Astrocyte of the cerebellum (primary cell): ENCODE measurements around the gene HASPIN.
A peak's percentile ranks its signal among the peaks of the same experiment; 100 is the strongest.

Source experiments
- DNase-seq: peaks from one replicate; pipeline ENCODE4 v3.0.0-alpha.2; 2011; ENCODE audit warnings: low read depth
- H3K4me3 ChIP-seq: 2 replicates; pipeline ENCODE4 v1.5.1; 2011; ENCODE audit warnings: mild to moderate bottlenecking, low read depth, low read length, moderate library complexity
- in situ Hi-C: cut with HindIII; loops from 2 replicates; pipeline ENCODE4 v1.10.0; 2017; ENCODE audit warnings: low sequenced_read_pairs
- TF ChIP-seq, protein P1 (sequence below): IDR thresholded peaks from 2 replicates; pipeline ENCODE4 v1.5.1; 2012; ENCODE audit warnings: low read length, low read depth, moderate library complexity, mild to moderate bottlenecking; ENCODE audit errors: missing control alignments

The HASPIN gene

DNA sequence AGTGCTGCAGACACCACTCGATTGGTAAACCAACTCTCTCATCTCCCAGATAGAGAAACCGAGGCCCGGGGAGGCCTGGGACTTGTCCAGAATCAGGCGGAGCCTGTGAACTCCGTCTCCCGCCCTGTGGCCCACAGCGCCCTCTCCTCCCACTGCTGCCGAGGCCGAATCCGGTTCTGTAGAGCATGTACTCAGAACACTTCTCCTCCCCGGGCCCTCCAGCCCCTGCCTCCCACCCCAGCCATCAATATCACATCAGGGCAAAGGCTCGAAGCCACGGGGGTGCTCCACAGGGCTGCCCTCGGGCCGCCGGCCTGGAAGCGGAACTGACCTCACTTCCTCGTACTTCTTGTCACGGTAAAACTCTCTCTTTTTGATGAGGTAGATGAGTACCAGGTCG, 42.1 kb upstream of the HASPIN start:
- in situ Hi-C loops, result no loop called here
- H3K4me3 ChIP-seq, result no peak overlapping the region
- TF ChIP-seq, protein P1, sequence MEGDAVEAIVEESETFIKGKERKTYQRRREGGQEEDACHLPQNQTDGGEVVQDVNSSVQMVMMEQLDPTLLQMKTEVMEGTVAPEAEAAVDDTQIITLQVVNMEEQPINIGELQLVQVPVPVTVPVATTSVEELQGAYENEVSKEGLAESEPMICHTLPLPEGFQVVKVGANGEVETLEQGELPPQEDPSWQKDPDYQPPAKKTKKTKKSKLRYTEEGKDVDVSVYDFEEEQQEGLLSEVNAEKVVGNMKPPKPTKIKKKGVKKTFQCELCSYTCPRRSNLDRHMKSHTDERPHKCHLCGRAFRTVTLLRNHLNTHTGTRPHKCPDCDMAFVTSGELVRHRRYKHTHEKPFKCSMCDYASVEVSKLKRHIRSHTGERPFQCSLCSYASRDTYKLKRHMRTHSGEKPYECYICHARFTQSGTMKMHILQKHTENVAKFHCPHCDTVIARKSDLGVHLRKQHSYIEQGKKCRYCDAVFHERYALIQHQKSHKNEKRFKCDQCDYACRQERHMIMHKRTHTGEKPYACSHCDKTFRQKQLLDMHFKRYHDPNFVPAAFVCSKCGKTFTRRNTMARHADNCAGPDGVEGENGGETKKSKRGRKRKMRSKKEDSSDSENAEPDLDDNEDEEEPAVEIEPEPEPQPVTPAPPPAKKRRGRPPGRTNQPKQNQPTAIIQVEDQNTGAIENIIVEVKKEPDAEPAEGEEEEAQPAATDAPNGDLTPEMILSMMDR, result no peak
- no peak for DNase-seq

DNA sequence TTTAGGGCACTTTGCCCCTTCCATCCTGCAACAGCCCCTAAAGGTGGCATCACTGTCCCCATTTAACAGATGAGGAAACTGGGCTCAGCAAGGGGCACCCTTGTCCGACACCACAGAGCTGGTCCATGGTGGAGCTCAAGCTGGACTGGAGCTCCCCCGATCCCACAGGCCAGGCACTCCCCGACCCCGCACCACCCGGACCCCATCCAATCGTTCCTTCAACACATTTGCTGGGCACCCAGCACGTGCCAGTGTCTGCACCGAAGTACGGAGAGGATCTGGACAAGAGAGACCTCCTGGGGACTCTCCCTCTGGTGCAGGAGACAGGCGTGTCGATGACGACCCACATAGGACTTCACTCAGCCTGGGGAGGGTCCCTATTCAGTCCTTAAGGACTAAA, 41.7 kb upstream of the HASPIN start:
- no peak for DNase-seq
- H3K4me3 ChIP-seq, result no peak overlapping the region
- TF ChIP-seq, protein P1, result no peak
- in situ Hi-C loops, result no loop called here

DNA sequence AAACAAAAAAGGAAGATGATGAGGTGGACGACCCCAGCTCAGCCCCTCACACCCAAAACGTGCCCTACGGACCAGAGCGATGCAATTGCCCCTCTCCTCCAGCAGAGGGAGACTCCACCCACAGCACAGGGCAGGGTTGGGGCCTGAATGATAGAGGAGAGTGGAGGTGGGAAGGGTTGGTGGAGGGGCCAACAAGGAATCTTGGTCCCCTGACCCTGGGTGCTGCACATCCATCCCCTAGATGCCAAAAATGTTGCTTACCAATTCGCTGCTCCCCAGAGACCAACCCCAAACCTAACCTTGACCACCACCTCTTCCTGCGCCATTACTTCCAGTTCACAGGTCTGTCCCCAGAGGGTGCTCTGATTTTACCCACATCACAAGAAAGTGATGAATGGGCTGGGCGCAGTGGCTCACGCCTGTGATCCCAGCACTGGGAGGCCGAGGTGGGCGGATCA, 40.6 kb upstream of the HASPIN start:
- TF ChIP-seq, protein P1, result peak; percentile 96
- DNase-seq, result no peak
- in situ Hi-C loops, result no loop called here
- no peak overlapping the region for H3K4me3 ChIP-seq

DNA sequence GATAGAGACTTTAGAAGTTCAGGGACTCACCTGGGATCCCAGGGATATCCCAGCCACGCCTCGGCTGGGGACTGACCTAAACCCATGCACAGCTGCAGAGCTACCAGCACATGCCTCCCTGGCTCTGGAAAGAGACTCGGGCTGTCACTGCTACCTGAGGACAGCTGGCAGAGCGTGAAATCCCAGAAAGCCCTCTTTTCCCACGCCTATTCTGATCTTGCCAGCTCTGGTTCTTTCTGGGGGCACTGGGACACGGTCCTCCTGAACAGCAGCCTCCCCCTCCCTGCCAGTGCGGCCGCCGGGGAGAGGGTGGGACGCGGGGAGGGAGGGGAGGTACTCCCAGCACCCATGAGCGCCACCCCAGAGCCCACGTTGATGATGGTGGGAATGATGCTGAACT, 38.5 kb upstream of the HASPIN start:
- in situ Hi-C loops, result no loop called here
- no peak overlapping the region for H3K4me3 ChIP-seq
- DNase-seq, result no peak
- TF ChIP-seq, protein P1, result no peak

DNA sequence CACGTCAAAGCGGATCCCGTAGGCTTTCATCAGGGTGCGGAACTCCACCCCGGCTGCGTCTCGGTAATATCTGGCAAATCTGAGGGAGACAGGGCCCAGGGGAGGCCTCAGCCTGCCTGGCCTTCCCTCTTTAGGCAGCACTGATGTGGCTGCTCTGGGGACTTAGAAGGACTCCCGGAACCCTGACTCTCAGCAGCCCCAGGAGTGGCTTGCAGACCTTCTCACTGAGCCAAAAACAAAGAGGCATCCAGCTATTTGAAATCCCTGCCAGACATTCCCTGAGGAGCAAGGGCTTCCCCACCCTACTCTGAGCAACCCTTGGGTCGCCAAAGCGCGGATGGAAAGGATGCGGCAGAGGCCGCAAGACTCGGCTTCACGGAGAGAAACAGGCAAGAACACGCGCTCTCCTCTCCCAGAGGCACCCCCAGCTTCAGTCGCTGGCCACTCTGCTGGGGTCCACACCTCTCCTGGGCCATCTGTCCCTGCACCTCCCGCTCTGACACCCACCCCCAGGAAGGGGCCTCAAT, 35.6 kb upstream of the HASPIN start:
- TF ChIP-seq, protein P1, result no peak
- H3K4me3 ChIP-seq, result no peak overlapping the region
- no peak for DNase-seq
- in situ Hi-C loops, result no loop called here

DNA sequence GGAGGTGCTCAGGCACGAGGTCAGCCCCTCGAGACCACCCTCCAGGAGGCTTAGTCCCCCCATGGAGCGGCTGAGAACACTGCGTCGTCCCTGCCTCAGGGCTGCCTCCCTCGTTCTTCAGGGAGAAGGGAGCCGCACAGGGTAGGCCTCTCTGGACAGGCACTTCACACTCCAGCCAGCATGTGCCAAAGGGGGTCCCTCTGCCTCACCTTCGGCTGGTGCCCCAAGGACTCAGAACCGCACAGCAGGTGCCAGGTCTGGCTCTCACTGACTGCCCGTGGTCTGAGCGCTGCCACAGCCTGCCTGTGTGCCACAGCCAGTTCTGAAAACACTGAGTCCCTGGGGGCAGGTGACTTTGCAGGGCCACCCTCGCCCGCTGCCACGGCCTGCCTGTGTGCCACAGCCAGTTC, 34.8 kb upstream of the HASPIN start:
- no peak for DNase-seq
- no peak overlapping the region for H3K4me3 ChIP-seq
- in situ Hi-C loops, result no loop called here
- TF ChIP-seq, protein P1, result no peak
